ENCODE data around the gene MRPS31. TPM values are rescaled to one million over a fixed set of nuclear protein-coding genes. Genes with fewer than 3 reads are reported as not detected.

The MRPS31 gene
- 27.6 TPM for polyA plus RNA-seq (ENCODE audit: insufficient read length)

DNA sequence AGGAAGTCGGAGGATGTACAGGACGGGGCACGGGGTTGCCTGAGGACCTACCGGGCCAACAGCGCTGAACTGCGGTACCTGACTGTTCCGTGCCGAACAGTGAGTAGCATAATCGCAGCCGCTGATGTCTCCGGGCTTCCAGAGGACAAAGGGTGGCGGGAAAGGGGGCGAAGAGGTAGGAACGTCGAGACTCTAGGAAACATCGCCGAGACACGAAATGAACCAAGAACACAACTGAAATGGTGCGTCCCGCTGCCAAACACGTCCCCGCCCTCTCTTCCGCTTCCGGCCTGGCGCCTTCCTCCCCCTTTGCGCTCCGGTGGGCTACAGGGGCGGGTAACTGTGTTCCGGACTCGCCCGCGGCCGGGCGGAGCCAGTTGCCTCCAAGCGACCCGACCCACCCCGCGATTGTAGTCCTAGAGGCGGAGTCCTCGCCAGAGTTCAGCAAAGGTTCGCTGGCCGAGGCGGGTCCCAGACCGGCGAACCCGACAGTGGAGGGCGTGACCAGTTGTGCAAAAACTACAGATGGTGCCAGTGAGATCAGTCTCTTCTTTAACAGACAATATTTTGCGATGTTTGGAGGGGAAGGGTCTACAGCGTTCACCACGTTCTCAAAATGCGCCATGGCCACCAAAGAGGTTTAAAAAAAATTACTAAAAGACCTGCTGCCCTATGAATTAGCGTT, at the start of gene MRPS31:
Gene MRPS31 (minus strand): TSS at position 257 of the 685 bp plus-strand sequence. CDS start 54 bp downstream, at position 203.
- DNase-seq, result peak; percentile 96

DNA sequence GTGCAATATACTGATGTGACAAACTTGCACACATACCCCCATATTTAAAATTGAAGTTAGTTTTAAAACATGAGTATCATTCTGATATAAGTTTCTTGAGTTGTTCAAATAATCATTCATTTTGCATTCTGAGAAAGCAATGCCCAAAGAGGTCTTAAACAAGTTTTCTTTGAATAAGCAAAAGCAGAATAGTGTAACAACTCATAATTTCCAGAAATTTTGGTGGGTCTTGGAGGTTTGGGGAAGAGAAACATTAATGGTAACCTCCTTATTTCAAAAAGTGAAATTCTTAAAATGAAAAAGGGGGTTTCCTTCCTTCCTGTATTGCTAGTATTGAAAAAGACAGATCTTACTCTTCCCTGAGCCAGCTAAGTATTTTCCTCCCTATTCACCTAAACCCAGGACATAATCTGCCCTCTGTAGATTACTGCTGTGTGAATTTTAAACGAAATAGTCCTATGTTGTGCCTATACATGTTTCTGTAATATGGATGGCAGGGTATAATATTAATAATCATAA, 48.9 kb upstream of the MRPS31 start:
- DNase-seq, result no peak

DNA sequence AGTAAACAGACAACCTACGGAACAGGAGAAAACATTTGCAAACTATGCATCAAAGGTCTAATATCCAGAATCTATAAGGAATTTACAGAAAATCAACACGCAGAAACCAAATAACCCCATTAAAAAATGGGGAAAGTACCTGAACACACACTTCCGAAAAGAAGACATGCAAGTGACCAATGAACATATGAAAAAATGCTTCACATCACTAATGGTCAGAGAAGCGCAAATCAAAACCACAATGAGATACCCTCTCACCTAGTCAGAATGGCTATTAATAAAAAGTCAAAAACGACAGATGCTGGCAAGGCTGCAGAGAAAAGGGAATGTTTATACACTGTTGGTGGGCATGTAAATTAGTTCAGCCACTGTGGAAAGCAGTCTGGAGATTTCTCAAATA, 47.9 kb upstream of the MRPS31 start:
- DNase-seq, result no peak

DNA sequence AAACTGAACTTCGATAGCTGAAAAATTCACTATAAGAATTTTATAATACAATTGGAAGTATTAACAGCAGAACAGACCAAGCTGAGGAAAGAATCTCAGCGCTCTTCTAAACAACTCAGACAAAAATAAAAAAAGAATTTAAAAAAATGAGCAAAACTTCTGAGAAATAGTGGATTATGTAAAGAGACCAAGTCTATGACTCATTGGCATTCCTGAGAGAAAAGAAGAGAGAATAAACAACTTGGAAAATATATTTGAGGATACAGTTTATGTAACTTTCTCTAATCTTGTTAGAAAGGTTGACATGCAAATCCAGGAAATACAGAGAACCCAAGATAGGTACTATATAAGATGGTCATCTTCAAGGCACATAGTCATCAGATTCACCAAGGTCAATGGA, 43.8 kb upstream of the MRPS31 start:
- DNase-seq, result no peak

DNA sequence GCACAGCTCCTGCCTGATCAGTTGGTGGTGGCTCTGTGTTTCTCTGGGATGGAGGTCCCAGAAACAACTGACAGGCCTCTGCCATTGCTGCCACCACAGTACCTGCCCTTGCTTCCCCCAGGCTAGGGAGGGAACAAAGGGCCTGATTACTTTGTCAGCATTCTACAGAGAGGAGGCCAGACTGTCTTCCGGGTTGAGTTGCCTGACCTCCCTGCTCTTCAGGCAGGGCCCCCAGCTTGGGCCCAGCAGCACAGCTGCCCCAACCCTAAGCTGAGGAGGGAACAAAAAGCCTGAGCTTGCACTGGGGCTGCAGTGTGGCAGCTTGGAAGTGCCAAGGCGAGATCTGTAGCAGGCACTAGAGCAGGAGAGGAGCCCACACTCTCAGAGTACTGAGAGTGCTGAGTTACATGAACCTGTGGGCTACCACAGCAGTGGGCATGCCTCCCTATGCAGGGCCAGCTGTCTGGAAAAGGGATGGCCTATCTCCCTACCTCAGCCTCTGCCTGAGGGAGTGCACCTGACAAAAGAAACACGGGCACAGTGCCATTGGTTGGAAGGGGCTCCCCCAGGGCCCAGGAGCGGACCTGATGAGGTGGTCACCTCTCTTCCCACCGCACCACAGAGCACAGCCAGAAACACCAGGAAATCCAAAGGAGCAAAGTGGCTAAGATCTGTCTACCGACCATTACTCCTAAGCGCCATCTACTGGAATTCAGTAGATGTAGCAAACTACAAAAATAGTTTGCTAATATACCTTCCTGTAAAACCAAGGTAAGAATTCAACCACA, 42.9 kb upstream of the MRPS31 start:
- DNase-seq, result no peak

DNA sequence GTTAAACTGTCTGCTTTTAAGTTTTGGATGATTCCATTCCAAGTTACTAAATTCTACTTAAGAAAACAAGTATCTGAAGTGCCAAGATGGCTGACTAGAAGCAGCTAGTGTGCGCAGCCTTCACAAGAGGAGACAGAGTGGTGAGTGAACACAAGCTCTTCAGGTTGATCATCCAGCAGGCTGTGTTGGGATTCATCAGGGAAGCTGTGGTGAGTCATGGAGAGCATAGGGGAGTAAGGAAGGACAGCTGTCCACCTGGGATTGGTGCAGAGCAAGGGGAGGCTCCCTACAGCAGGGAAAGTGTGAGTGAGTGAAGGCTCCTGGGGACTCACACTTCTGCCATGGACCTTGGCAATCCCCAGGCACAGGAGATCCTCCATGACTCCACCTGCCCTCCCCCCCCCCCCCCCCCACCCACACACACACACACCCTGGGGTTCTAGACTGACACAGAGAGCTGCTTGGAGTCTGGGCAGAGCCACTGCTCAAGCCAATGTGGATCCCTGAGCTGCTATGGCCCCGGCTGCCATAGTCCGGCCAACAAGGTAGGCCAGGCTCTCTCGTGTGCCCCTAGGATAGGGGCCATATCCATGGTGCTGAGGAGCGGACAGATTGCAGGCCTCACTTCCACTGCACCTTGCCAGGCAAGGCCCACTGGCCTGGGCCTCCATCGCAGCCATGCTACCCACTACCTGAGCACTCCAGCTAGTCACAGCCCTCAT, 41.9 kb upstream of the MRPS31 start:
- DNase-seq, result no peak

DNA sequence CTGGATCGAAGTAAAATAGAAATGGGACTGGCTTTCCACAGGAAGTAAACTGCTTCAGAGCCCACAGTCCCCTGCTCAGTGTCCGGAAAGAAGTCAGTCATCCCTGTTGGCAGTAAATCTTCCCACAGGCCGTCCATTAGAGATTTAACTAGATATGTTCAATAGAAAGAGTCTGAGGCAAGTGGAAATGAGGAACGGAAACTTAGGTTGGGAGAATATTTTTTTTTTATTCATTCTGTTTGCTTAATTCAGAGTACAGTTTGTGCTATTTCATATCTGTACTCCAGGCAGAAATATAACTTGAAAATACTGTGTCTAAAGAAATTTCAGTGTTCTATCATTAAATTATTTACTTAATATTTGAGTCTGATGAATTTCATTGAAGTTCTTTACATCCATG, 41.1 kb upstream of the MRPS31 start:
- no peak for DNase-seq

DNA sequence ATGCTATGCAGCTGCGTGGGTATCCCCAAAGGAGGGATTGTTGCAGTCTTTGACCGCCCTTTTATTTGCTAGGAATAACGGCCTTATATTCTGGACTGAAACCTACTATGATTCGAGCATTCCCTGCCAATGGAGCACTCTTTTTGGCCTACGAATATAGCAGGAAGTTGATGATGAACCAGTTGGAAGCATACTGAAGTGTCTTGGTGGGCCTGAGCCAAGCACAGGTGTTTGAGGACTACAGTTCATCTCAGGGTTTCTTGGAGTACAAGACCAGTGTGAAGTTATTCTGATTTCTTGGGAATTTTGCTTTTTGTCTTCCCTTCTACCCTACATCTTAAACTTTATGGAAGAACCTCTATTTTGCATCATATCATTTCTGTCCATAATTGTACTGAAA, 38.5 kb upstream of the MRPS31 start:
- no peak for DNase-seq

DNA sequence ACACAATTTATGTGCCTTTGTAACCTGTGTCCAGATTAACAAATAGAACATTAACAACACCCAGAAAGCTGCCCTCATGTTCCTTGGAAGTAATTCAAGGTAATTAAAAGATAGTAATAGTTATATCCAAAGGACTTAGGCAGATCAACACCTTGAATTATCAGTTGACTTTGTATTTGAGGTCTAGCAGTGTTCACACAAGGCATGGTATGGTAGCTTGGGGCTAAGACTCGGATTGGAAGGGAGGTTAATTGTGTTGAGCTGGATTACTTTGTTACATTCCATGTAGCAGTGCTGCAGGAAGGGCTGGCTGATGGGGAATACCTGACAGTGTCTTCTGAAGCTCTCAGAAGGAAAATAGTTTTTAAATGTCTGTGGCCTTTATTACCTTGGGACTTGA, 35.3 kb upstream of the MRPS31 start:
- DNase-seq, result no peak

DNA sequence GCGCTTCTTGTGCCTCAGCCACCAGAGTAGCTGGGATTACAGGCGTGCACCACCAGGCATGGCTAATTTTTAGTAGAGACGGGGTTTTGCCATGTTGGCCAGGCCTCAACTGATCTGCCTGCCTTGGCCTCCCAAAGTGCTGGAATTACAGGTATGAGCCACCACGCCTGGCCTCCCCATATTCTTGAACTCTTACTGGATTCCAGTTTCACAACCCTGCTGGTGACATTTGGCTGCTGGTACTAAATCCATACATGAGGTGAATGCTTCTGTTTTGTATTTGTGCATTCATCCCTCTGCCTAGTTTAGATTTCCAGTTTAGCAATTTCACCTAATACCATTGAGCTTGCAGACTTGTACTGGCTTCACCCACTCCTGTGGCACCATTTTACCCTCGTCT, 32.3 kb upstream of the MRPS31 start:
- DNase-seq, result no peak

DNA sequence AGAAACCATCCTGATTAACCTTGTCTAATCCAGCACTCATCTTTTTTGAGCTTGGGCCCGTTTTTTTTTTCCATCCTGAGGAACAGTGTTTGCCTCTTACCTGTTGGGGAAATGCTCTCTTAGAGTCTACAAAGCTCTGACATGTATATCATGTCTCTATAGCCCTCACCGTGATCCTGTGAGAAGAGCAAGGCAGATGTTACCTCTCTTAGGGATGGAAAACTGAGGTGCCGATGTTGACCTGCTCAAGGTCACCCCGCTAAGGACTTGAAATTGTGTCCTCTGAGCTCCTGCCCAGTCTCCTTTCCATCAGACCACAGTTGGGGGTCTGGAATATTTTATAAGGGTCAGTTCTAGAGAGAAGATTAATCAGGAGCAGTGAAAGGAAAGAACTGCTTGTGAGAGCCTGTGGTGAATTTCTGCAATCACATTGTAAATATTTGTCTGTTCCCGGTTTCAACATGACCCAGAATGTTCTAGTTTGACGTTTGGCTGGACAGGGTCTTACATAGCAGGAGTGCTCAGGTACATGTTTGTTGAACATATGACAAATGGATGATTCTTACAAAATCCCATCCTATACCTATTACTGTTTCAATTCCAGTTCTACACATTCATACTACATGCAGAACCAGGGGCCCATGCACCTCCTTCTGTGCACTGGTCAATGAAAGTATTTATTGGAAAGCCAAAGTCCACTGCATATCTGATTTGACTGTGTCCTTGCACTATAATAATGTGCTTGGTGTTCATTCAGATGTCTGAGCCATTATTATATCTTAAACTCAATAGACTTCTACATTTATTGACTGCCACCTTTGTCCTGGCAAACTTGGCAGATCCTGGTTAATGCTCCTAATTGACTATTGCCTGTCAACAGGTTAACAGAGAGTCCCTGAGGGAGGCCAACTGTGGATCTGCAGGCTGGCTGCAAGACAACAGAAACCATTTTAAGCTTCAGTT, 30.5 kb upstream of the MRPS31 start:
- DNase-seq, result no peak

DNA sequence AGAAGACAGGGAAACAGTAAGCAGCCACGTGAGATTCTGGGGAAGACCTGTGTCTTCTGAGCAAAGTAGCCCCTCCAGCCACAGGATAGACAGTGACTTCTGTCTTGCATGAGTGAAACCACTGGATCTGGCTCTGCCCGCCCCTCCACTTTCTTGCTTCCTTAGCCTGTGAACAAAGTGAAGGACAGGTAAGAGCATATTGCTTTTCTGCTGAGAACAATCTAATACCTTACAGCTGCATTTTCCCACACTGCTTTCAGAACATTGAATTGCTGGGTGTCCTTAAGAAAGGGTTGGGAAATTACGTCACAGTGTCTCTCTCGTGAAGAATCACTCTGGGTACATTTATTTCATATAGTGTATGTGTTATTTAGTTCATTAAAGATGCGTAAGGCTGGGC, 29.6 kb upstream of the MRPS31 start:
- no peak for DNase-seq

DNA sequence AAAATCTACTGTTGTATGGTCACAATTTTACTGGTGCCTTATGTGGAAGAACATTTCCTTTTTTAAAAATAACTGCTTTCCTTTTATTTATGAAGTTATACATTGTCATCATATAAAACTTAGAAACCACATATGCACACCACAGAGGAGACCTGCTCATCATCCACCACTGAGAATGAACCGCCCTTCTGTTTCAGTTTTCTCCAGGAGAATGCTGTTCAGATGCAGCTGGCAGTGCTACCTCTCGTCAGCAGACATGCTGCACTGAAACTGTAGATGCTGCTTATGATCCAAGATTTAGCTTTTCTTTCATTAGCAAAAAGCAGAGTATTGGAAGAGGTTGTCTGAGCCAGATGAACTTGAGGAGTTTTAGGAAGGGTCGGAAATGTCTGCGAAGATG, 28.5 kb upstream of the MRPS31 start:
- no peak for DNase-seq

DNA sequence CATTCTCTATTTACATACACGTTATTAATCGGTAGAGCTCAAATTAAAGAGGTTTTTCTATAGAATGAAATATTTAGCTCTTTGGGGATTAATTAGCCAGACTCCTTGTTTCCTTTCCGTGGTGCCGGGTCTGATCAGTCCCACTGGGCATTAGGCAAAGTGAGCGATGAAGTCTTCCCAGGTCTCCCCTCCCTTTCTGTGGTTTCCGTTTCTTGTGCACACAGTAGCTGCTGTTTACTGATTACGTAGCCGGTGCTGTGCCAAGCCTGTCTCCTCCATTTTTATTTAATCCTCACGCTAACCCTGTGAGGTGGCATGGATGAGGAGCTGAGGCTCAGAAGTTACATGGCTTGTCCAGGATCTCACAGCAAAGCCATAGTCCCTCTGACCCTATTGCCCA, 27.4 kb upstream of the MRPS31 start:
- no peak for DNase-seq

DNA sequence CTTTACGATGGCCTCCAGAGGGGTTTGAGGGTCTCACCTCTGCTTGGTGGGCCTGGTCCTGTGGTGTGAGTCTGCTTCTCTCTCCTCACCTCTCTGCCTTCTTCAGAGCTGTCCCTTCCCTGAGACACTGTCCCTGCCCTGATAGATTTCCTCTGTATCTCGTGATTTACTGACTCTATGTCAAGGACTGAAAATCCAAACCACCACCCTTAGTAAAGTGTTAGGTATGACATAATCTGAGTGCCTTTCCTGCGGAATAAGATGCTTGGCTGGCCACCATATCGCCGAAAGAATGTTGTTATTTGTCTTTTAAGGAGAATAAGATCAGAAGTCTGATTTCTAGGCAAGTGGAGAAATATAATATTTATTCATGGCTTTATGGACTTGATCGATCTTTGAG, 25.7 kb upstream of the MRPS31 start:
- DNase-seq, result no peak

DNA sequence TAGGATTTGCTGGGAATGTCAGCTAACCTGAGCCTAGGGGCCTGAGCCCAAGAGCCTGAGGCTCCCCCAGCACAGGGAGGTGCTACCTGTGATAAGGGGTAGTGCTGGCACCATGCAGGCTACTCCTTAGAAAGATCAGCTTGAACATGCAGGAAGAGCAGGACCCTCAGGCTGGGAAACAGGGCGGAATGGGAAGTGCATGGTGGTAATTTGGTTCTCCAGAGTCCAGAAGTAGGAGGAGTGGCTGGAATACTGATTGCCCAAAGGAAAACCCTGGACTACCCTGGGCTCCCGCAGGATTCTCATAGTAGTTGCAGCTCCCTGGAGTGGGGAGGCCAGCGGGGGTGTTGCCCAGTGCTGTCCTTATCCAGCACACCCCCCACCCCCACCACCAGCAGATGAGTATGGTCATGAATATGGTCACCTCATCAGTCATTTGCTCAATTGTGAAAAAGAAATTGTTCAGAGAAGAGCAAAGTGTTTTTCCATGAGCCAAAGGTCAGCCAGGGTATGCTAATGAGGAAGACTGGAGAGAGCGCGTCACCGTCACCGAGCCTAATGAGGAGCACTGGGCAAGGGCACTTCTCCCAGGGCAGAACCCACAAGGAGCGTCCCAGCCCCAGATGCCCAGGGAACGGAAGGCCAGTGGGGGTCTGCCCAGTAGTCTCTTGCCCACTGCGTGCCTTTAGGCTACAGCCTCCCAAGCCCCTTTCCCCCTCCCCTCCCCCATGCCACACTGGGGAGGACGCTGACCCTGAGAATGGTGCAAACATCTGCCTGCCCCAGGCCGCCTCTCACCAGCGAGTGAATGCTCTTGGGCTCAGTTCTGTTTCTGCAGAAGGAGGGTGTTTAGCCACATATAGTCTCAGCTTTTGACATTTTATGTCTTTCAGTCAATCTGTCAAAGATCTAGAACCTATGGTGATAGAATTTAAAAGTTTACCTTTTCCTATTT, 23.7 kb upstream of the MRPS31 start:
- no peak for DNase-seq

DNA sequence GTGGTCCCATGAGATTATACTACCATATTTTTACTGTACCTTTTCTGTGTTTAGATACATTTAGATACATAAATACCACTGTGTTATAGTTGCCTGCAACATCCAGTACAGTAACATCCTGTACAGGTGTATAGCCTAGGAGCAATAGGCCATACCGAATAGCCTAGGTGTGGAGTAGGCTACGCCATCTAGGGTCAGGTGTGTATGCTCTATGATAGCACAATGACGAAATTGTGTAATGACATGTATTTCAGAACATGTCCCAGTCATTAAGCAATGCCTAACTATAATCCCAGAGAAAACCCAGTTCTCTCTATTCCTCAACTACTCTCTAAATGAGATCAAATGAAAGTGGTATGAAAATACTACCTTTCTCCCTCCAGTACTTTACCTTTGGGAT, 22.3 kb upstream of the MRPS31 start:
- no peak for DNase-seq

DNA sequence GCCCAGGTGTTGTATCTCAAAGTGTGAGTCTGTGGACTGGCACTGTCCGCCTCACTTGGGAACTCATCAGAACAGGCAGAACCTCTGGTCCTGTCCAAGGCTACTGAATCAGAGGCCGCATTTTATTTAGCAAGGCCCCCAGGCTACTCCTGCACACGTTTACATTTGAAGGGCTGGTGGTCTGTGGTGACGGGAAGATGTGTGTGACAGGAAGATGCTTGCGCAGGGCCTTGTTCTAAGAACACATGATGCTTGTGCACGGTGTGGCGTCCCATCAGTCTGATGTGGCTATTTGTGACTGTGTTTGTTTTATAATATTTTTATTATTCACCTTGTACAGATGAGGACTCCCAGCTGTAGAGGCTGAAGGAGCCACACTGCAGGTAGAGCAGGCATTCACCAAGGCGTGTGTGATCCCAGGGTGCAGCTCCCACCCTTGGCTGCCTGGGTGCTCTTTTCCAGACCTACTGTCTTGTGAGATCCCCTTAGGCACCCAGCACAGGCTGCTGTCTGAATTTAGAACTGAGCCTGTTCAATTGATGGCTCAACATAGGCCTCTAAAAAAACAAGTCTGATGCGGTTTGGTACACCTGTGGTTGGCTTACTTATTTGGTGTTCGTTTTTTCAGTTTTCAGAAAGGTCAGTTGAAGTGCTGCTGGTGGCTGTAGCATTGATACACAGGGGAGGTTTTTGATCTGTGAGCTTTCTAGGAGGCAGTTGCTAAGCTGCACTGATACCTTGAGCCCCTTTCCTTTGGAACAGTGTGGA, 21.5 kb upstream of the MRPS31 start:
- no peak for DNase-seq

DNA sequence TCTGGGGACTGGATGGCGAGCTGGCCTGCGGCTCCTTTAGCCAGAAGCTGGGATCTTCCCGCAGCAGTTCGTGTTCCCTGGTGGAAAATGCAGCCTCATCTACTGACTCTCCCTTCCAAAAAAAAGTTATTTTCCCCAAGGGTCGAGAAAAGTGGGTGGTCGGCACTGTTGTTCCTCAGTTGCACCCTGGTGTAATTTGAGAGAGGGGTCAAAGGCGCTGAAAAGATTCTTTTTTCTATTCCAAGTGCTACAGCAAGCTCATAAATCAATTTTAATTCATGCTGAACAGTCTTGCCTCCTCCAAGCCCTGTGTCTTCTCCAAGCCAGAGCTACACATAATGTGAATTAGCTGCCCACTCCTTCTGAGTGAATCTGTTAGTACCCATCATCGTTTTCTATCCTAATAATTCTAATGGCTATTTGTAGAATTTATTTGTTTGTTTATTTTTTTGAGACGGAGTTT, 19.2 kb upstream of the MRPS31 start:
- no peak for DNase-seq
